HepG2 (cell line): ENCODE data around the gene RTBDN. TPM values are rescaled to one million over a fixed set of nuclear protein-coding genes. Genes with fewer than 3 reads are reported as not detected.

Experiments
- DPF2 ChIP-seq: sonication (generic); formaldehyde crosslinking; IDR thresholded peaks from 2 replicates; pipeline ENCODE4 v1.4.0; 2020; ENCODE audit warnings: mild to moderate bottlenecking, low read depth, missing genetic modification reagents, borderline replicate concordance
- HNF4G ChIP-seq, 2 experiments: sonication (generic) in 1 of 2; formaldehyde crosslinking in 1 of 2; IDR thresholded peaks; 2 replicates each; pipeline versions ENCODE4 v1.4.0 to v1.6.1; 2011 to 2020; ENCODE audit warnings: borderline replicate concordance in 2 of 2, low read depth in 2 of 2, mild to moderate bottlenecking in 2 of 2, low read length in 1 of 2, missing genetic modification reagents in 1 of 2, moderate library complexity in 1 of 2
- HOXD1 ChIP-seq: sonication (generic); formaldehyde crosslinking; IDR thresholded peaks from 2 replicates; pipeline ENCODE4 v1.5.0; 2020; ENCODE audit warnings: missing genetic modification reagents
- KDM4B ChIP-seq: sonication (generic); formaldehyde crosslinking; IDR thresholded peaks from 2 replicates; pipeline ENCODE4 v1.4.0; 2020; ENCODE audit warnings: missing genetic modification reagents
- KLF16 ChIP-seq, 2 experiments: sonication (generic) in 1 of 2; formaldehyde crosslinking in 1 of 2; IDR thresholded peaks; 2 replicates each; pipeline versions ENCODE4 v1.6.1 to v1.8.0; 2016 to 2023; ENCODE audit warnings: missing genetic modification reagents in 2 of 2, missing compliant biosample characterization in 1 of 2
- YEATS2 ChIP-seq: sonication (generic); formaldehyde crosslinking; IDR thresholded peaks from 2 replicates; pipeline ENCODE4 v1.4.0; 2020; ENCODE audit warnings: missing genetic modification reagents, borderline replicate concordance
- ZFAT ChIP-seq: sonication (generic); formaldehyde crosslinking; conservative IDR thresholded peaks from 2 replicates; pipeline ENCODE4 v1.8.1; 2023; ENCODE audit warnings: missing genetic modification reagents, inconsistent platforms
- ZNF124 ChIP-seq: sonication (generic); formaldehyde crosslinking; IDR thresholded peaks from 2 replicates; pipeline ENCODE4 v1.4.0; 2020; ENCODE audit warnings: missing genetic modification reagents
- ZNF251 ChIP-seq: sonication (generic); formaldehyde crosslinking; IDR thresholded peaks from 2 replicates; pipeline ENCODE4 v1.9.0; 2021; ENCODE audit warnings: mild to moderate bottlenecking, missing genetic modification reagents
- ZNF652 ChIP-seq: IDR thresholded peaks from 2 replicates; pipeline ENCODE4 v1.6.1; 2016; ENCODE audit warnings: low read depth, borderline replicate concordance
- polyA plus RNA-seq, 8 experiments: library from polyadenylated mRNA; depleted of rRNA in 3 of 8; stranded (reverse) in 7 of 8; unstranded in 1 of 8; fragments of >200 nt; fragmentation: Illumina TruSeq in 4 of 8; extraction: Trizol in 4 of 8; gene quantifications; 2 replicates each; pipeline versions ENCODE4 v1.2.1 to v1.2.3, GENCODE V29; 2011 to 2016; ENCODE audit warnings: low read depth in 4 of 8, missing spikeins in 1 of 8, mixed read lengths in 1 of 8; ENCODE audit not compliant: insufficient read depth in 1 of 8
- total RNA-seq, 5 experiments: library from RNA; depleted of rRNA; stranded (reverse); fragments of >200 nt; fragmentation: Illumina TruSeq; extraction: Trizol; gene quantifications; 2 replicates each; pipeline ENCODE4 v1.2.3, GENCODE V29; 2016; ENCODE audit warnings: low read depth in 1 of 5
- TF ChIP-seq, protein P1 (sequence below): sonication (generic); formaldehyde crosslinking; IDR thresholded peaks from 2 replicates; pipeline ENCODE4 v1.8.0; 2022; ENCODE audit warnings: mild to moderate bottlenecking, missing genetic modification reagents, borderline replicate concordance
- TF ChIP-seq, protein P2 (sequence below): sonication (generic); formaldehyde crosslinking; IDR thresholded peaks from 2 replicates; pipeline ENCODE4 v1.4.0; 2020; ENCODE audit warnings: missing genetic modification reagents
- TF ChIP-seq, protein P3 (sequence below): sonication (generic); formaldehyde crosslinking; IDR thresholded peaks from 2 replicates; pipeline ENCODE4 v1.5.0; 2020; ENCODE audit warnings: mild to moderate bottlenecking, missing genetic modification reagents
- TF ChIP-seq, protein P4 (sequence below): IDR thresholded peaks from 2 replicates; pipeline ENCODE4 v1.6.1; 2016; ENCODE audit warnings: low read depth, control low read depth
- TF ChIP-seq, protein P5 (sequence below): sonication (generic); formaldehyde crosslinking; IDR thresholded peaks from 2 replicates; pipeline ENCODE4 v1.8.0; 2022; ENCODE audit warnings: missing genetic modification reagents, mild to moderate bottlenecking, borderline replicate concordance

The RTBDN gene
- total and polyA plus RNA-seq, 2 of the 13 experiments (the other 11 are each of a cell fraction or from before 2014, with no cell fraction given) = 0.27 to 0.48 TPM

DNA sequence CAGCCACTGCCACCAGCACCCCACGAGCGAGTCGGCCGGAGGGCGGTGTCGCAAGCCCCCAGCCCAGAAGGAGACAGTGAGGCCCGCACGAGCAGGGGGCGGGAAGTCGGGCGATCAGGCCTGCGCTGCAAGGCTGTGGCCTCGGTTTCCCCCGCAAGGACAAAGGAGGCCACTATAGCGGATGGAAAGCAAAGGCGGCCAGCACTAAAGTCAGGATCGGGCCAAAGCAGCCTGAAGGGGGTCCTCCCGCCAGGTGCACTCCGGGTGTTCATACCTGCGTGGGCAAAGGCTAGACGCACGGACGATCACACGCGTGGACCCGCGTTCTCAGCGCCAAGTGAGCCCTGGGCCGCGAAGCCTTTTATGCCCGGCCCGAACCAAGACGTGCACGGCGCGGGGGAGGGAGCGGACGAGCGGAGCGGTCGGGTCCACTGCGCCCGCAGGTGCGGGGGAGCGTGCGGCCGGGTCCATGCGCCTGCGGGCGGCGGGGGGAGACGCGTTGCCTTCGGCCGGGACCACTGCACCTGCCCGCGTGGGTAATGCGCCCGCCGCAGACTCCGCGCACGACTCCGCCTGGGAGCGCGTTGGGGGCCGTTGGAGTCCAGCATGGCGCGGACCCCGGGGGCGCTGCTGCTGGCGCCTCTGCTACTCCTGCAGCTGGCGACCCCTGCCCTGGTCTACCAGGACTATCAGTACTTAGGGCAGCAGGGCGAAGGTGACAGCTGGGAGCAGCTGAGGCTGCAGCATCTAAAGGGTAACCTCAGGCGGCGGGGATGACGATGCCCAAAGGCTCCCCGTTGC, 32.7 kb downstream of the RTBDN start, which contains the start of the genes PRDX2 and THSD8 (continued):
- TF ChIP-seq, protein P1, sequence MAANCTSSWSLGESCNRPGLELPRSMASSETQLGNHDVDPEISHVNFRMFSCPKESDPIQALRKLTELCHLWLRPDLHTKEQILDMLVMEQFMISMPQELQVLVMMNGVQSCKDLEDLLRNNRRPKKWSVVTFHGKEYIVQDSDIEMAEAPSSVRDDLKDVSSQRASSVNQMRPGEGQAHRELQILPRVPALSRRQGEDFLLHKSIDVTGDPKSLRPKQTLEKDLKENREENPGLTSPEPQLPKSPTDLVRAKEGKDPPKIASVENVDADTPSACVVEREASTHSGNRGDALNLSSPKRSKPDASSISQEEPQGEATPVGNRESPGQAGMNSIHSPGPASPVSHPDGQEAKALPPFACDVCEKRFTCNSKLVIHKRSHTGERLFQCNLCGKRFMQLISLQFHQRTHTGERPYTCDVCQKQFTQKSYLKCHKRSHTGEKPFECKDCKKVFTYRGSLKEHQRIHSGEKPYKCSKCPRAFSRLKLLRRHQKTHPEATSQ (CRISPR knock-in tag) = no peak; the same call in 1 of the 2 replicates
- TF ChIP-seq, protein P2, sequence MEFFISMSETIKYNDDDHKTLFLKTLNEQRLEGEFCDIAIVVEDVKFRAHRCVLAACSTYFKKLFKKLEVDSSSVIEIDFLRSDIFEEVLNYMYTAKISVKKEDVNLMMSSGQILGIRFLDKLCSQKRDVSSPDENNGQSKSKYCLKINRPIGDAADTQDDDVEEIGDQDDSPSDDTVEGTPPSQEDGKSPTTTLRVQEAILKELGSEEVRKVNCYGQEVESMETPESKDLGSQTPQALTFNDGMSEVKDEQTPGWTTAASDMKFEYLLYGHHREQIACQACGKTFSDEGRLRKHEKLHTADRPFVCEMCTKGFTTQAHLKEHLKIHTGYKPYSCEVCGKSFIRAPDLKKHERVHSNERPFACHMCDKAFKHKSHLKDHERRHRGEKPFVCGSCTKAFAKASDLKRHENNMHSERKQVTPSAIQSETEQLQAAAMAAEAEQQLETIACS (CRISPR knock-in tag) = peak; percentile 57; the same call in 1 of the 2 replicates
- 0 out of 2 replicates have a peak, but pooled peaks have one; percentile 39 for TF ChIP-seq HNF4G (IDR thresholded peaks at IDR 0.05; ENCODE audit: borderline replicate concordance, low read depth, low read length)
- 0 out of 2 replicates have a peak, but pooled peaks have one; percentile 31 for TF ChIP-seq HNF4G (CRISPR knock-in tag; IDR thresholded peaks at IDR 0.05; ENCODE audit: borderline replicate concordance, low read depth)
- no peak for TF ChIP-seq HOXD1 (CRISPR knock-in tag)
- no peak for TF ChIP-seq KDM4B
- TF ChIP-seq, protein P3, sequence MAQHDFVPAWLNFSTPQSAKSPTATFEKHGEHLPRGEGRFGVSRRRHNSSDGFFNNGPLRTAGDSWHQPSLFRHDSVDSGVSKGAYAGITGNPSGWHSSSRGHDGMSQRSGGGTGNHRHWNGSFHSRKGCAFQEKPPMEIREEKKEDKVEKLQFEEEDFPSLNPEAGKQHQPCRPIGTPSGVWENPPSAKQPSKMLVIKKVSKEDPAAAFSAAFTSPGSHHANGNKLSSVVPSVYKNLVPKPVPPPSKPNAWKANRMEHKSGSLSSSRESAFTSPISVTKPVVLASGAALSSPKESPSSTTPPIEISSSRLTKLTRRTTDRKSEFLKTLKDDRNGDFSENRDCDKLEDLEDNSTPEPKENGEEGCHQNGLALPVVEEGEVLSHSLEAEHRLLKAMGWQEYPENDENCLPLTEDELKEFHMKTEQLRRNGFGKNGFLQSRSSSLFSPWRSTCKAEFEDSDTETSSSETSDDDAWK (CRISPR knock-in tag) = no peak
- no peak for TF ChIP-seq ZNF652
- peak; percentile 90 for TF ChIP-seq ZNF124
- no peak for TF ChIP-seq ZNF251 (CRISPR knock-in tag)
- TF ChIP-seq, protein P4, sequence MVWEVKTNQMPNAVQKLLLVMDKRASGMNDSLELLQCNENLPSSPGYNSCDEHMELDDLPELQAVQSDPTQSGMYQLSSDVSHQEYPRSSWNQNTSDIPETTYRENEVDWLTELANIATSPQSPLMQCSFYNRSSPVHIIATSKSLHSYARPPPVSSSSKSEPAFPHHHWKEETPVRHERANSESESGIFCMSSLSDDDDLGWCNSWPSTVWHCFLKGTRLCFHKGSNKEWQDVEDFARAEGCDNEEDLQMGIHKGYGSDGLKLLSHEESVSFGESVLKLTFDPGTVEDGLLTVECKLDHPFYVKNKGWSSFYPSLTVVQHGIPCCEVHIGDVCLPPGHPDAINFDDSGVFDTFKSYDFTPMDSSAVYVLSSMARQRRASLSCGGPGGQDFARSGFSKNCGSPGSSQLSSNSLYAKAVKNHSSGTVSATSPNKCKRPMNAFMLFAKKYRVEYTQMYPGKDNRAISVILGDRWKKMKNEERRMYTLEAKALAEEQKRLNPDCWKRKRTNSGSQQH (CRISPR knock-in tag) = no peak
- no peak for TF ChIP-seq DPF2 (CRISPR knock-in tag)
- peak; percentile 54 for TF ChIP-seq YEATS2 (CRISPR knock-in tag)
- no peak for TF ChIP-seq ZFAT (CRISPR knock-in tag)
- TF ChIP-seq, protein P5, sequence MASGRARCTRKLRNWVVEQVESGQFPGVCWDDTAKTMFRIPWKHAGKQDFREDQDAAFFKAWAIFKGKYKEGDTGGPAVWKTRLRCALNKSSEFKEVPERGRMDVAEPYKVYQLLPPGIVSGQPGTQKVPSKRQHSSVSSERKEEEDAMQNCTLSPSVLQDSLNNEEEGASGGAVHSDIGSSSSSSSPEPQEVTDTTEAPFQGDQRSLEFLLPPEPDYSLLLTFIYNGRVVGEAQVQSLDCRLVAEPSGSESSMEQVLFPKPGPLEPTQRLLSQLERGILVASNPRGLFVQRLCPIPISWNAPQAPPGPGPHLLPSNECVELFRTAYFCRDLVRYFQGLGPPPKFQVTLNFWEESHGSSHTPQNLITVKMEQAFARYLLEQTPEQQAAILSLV (CRISPR knock-in tag) = peak; percentile 75; the same call in 1 of the 2 replicates
- peak; percentile 46 to 83; a peak in 1 of 4 replicates for TF ChIP-seq KLF16 (CRISPR knock-in tag; IDR thresholded peaks at IDR 0.05)
